ENCODE measurements around the gene PAK4. TPM values are rescaled to one million over a fixed set of nuclear protein-coding genes. Genes with fewer than 3 reads are reported as not detected.

The PAK4 gene
- total RNA-seq, 1 experiment from 2014 or later: 63.1 TPM

- no peaks in the 10 kb centered on the region for H3K9me3 ChIP-seq (ENCODE audit: control insufficient read depth, low read depth, low read length)
- H3K4ac ChIP-seq (ENCODE audit: low read depth, low read length): no peak overlapping the region
- no peak overlapping the region for H2BK120ac ChIP-seq (ENCODE audit: low read depth, low read length, poor library complexity, severe bottlenecking)
- Mint-ChIP-seq H3K36me3 (ENCODE audit: insufficient read depth in 1 of 3, low read depth in 3 of 3) (peaks cover 6 to 13% (median 6%) of the 10 kb centered on the region in 3 experiments; a peak in 4 of 7 replicates), H3K27ac (peak overlapping the region in 2 of 3 experiments; percentile 44 to 52; a peak in 2 of 7 replicates), H3K4me1 (peaks cover 52 to 71% of the 10 kb centered on the region in 2 experiments), H3K9me3 (peaks cover 7 to 9% of the 10 kb centered on the region in 2 experiments; a peak in 4 of 5 replicates), H3K4me3 (peak overlapping the region in 1 of 2 experiments; percentile 48; a peak in 1 of 5 replicates), H3K27me3 (ENCODE audit: low read depth) (no peaks in the 10 kb centered on the region)
- no peak overlapping the region for H2BK12ac ChIP-seq (ENCODE audit: insufficient read length, low read depth, low read length)
- no peak overlapping the region for H4K91ac ChIP-seq (ENCODE audit: insufficient read length, low read depth, low read length)
- H3K27me3 ChIP-seq (ENCODE audit: insufficient read depth, low read length): no peaks in the 10 kb centered on the region
- no peak overlapping the region for H4K5ac ChIP-seq (ENCODE audit: insufficient read length, low read depth, low read length)
- no peak overlapping the region for H2AFZ ChIP-seq (ENCODE audit: low read length)
- H2BK15ac ChIP-seq (ENCODE audit: low read depth, low read length): no peak overlapping the region
- H3K79me2 ChIP-seq (ENCODE audit: insufficient read depth, low read length): peaks cover 2% of the 10 kb centered on the region; the same call in 1 of the 2 replicates
- no peak overlapping the region for H3T11ph ChIP-seq (ENCODE audit: low read length)
- H3K9ac ChIP-seq (ENCODE audit: extremely low read depth, insufficient read length, low read length): no peak overlapping the region
- H3K14ac ChIP-seq (ENCODE audit: insufficient read depth, low read length): no peak overlapping the region
- H3K79me1 ChIP-seq (ENCODE audit: insufficient read depth, low read depth, low read length, poor library complexity, severe bottlenecking): no peaks in the 10 kb centered on the region
- H3K23ac ChIP-seq (ENCODE audit: insufficient read length, low read depth, low read length): no peak overlapping the region
- no peak overlapping the region for H3K18ac ChIP-seq (ENCODE audit: insufficient read length, low read depth, low read length)
- no peaks in the 10 kb centered on the region for H3K23me2 ChIP-seq (ENCODE audit: insufficient read length, low read depth, low read length, poor library complexity, severe bottlenecking)
- H3K4me2 ChIP-seq (ENCODE audit: insufficient read depth, insufficient read length, low read length): no peak overlapping the region
- H3K4me1 ChIP-seq (ENCODE audit: insufficient read depth, low read length): peaks cover 17% of the 10 kb centered on the region
- no peak for DNase-seq
- no peak overlapping the region for H3K27ac ChIP-seq (ENCODE audit: insufficient read length, low read depth, low read length)
- no peak overlapping the region for H4K8ac ChIP-seq (replicated peaks; ENCODE audit: insufficient read length, low read depth, low read length)
- H4K20me1 ChIP-seq (ENCODE audit: control insufficient read depth, insufficient read depth, insufficient read length): peaks cover 2% of the 10 kb centered on the region
- H2BK20ac ChIP-seq (ENCODE audit: low read depth, low read length, poor library complexity, severe bottlenecking): no peak overlapping the region
- TF ChIP-seq CTCF (conservative IDR thresholded peaks at IDR 0.05): no peak
- H2BK5ac ChIP-seq (ENCODE audit: insufficient read length, low read length): no peak overlapping the region
- WGBS (ENCODE audit: extremely low coverage, insufficient read length, low lambda C conversion rate): no CpG with 5 or more reads among the region's 1 CpG
- H2AK5ac ChIP-seq (ENCODE audit: insufficient read length, low read length): no peak overlapping the region
- no peak overlapping the region for H3K56ac ChIP-seq (ENCODE audit: insufficient read length, low read depth, low read length)
Measured at GRCh38 chr19:39146091-39146490, 20.5 kb downstream of the PAK4 start.

All from H9 (cell line).